Measurements from ENCODE around the gene VWDE. TPM values are rescaled to one million over a fixed set of nuclear protein-coding genes. Genes with fewer than 3 reads are reported as not detected.
"Not testable (repeated sequence)": the region's sequence is repeated elsewhere in the genome, so short reads cannot be mapped to it uniquely, and the experiment has no call there.

The VWDE gene
- total RNA-seq, 1 donor from 2014 or later, result not detected

DNA sequence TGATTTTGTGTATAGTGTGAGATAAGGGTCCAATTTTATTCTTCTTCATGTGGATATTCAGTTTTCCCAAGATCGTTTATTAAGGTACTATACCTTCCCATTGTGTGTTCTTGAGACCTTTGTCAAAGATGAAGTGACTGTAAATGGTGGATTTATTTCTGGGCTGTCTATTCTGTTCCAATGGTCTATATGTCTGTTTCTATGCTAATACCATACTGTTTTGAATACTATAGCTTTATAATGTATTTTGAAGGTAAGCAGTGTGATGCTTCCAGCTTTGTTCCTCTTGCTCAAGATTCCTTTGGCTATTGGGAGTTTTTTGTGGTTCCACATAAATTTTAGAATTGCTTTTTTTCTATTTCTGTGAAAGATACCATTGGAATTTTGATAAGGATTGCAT is 8.7 kb upstream of the VWDE start:
- Mint-ChIP-seq H3K27me3 (no peaks in the 10 kb centered on the region), H3K27ac (no peak overlapping the region), H3K4me3 (no peak overlapping the region), H3K9me3 (peaks cover 2% of the 10 kb centered on the region), H3K4me1 (no peaks in the 10 kb centered on the region), H3K36me3 (ENCODE audit: low read depth) (no peaks in the 10 kb centered on the region)
- POLR2A ChIA-PET, result no interaction called here
- no peak for DNase-seq
- ATAC-seq (ENCODE audit: low read depth), result no peak
- CTCF ChIA-PET, result no interaction called here
- TF ChIP-seq, protein P1, sequence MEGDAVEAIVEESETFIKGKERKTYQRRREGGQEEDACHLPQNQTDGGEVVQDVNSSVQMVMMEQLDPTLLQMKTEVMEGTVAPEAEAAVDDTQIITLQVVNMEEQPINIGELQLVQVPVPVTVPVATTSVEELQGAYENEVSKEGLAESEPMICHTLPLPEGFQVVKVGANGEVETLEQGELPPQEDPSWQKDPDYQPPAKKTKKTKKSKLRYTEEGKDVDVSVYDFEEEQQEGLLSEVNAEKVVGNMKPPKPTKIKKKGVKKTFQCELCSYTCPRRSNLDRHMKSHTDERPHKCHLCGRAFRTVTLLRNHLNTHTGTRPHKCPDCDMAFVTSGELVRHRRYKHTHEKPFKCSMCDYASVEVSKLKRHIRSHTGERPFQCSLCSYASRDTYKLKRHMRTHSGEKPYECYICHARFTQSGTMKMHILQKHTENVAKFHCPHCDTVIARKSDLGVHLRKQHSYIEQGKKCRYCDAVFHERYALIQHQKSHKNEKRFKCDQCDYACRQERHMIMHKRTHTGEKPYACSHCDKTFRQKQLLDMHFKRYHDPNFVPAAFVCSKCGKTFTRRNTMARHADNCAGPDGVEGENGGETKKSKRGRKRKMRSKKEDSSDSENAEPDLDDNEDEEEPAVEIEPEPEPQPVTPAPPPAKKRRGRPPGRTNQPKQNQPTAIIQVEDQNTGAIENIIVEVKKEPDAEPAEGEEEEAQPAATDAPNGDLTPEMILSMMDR (IDR thresholded peaks at IDR 0.05), result no peak
- intact Hi-C loops (cut with micrococcal nuclease), result no loop called here

GRCh38 chr7:12410523-12410922 is 6.9 kb upstream of the VWDE start:
- CTCF ChIA-PET, result no interaction called here
- Mint-ChIP-seq H3K4me1 (no peaks in the 10 kb centered on the region), H3K4me3 (no peak overlapping the region), H3K9me3 (peaks cover 3% of the 10 kb centered on the region), H3K36me3 (ENCODE audit: low read depth) (no peaks in the 10 kb centered on the region), H3K27me3 (no peaks in the 10 kb centered on the region), H3K27ac (no peak overlapping the region)
- intact Hi-C loops (cut with micrococcal nuclease), result no loop called here
- DNase-seq, result no peak
- POLR2A ChIA-PET, result no interaction called here
- TF ChIP-seq, protein P1 (IDR thresholded peaks at IDR 0.05), result no peak
- ATAC-seq (ENCODE audit: low read depth), result no peak

DNA sequence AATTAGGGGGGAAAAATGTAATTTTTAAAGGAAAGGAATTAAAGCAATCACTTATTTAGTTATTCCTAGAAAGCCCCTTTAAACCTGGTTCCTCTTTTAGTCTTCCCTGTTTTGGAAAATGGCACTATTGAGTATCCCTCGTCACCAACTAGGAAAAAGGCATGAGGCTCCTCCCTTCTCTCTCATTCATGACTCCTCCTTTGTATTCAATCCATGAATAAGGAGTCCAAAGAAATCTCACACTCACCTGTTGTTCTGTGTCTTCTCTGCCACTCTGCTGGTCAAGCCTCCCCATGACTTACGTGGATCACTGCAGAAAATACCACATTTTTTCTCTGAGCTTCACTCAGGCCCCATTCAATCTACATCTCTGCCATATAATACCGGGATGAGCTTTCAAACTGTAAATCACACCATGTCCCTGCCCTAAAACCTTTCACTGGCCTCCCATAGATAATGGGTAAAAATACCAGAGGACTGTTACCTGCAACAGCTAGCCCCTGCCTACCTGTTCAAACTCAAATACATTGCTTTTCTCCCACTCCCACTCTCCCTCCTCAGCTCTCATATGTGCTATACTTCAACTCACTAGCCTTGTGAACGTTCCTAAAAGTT is 5.5 kb upstream of the VWDE start:
- H3K27ac Mint-ChIP-seq, result no peak overlapping the region
- intact Hi-C loops (cut with micrococcal nuclease), result no loop called here
- H3K4me3 Mint-ChIP-seq, result no peak overlapping the region
- H3K36me3 Mint-ChIP-seq (ENCODE audit: low read depth), result no peaks in the 10 kb centered on the region
- TF ChIP-seq, protein P1 (IDR thresholded peaks at IDR 0.05), result no peak
- H3K9me3 Mint-ChIP-seq, result peaks cover 3% of the 10 kb centered on the region
- CTCF ChIA-PET, result no interaction called here
- H3K27me3 Mint-ChIP-seq, result peaks cover 4% of the 10 kb centered on the region
- DNase-seq (no peak), ATAC-seq (ENCODE audit: low read depth) (no peak)
- POLR2A ChIA-PET, result no interaction called here
- H3K4me1 Mint-ChIP-seq, result no peaks in the 10 kb centered on the region

- POLR2A ChIA-PET; CTCF ChIA-PET; DNase-seq; H3K36me3 Mint-ChIP-seq (ENCODE audit: low read depth); H3K9me3 Mint-ChIP-seq; ATAC-seq (ENCODE audit: low read depth); H3K4me3 Mint-ChIP-seq; intact Hi-C loops (cut with micrococcal nuclease); H3K27ac Mint-ChIP-seq: not testable (repeated sequence)
- peaks cover 14% of the 10 kb centered on the region for H3K4me1 Mint-ChIP-seq
- peaks cover 16% of the 10 kb centered on the region for H3K27me3 Mint-ChIP-seq
Observed at GRCh38 chr7:12407652-12408051, 4.0 kb upstream of the VWDE start.

GRCh38 chr7:12402365-12402725 is 1.3 kb downstream of the VWDE start:
- no peak overlapping the region for H3K27ac Mint-ChIP-seq
- peaks cover 14% of the 10 kb centered on the region for H3K4me1 Mint-ChIP-seq
- H3K4me3 Mint-ChIP-seq, result no peak overlapping the region
- POLR2A ChIA-PET, result no interaction called here
- H3K27me3 Mint-ChIP-seq, result peaks cover 26% of the 10 kb centered on the region
- peaks cover 10% of the 10 kb centered on the region for H3K9me3 Mint-ChIP-seq
- TF ChIP-seq, protein P1 (IDR thresholded peaks at IDR 0.05), result no peak
- ATAC-seq (ENCODE audit: low read depth) (no peak), DNase-seq (no peak)
- intact Hi-C loops (cut with micrococcal nuclease), result no loop called here
- CTCF ChIA-PET, result no interaction called here
- H3K36me3 Mint-ChIP-seq (ENCODE audit: low read depth), result no peaks in the 10 kb centered on the region

All from activated B cell treated with CpG ODN at 0.5 μM for 24 hours (primary cell).